Upper lobe of right lung (tissue), 1 donor: ENCODE measurements around the gene TXNL4B. TPM values are rescaled to one million over a fixed set of nuclear protein-coding genes. Genes with fewer than 3 reads are reported as not detected.

Experiments
- ATAC-seq: fragments of 200-7000 bp; cut with Tn5 transposase; one replicate; pipeline ENCODE4 v1.9.1; 2020; ENCODE audit warnings: mild to moderate bottlenecking, moderate library complexity
- DNase-seq: peaks from one replicate; pipeline ENCODE4 v3.0.0-alpha.2; 2020
- H3K27ac ChIP-seq: fragments of 200-600 bp; one replicate; pipeline ENCODE4 v1.8.0; 2022
- H3K27me3 ChIP-seq: fragments of 200-600 bp; one replicate; pipeline ENCODE4 v1.8.0; 2022; ENCODE audit warnings: mild to moderate bottlenecking
- H3K36me3 ChIP-seq: fragments of 200-600 bp; one replicate; pipeline ENCODE4 v1.8.0; 2022
- H3K4me1 ChIP-seq: fragments of 200-600 bp; one replicate; pipeline ENCODE4 v1.8.0; 2022
- H3K4me3 ChIP-seq: fragments of 200-600 bp; one replicate; pipeline ENCODE4 v1.8.0; 2022; ENCODE audit warnings: mild to moderate bottlenecking
- H3K9me3 ChIP-seq: fragments of 200-600 bp; one replicate; pipeline ENCODE4 v1.8.0; 2022
- intact Hi-C: fragments of 100-400 bp; cut with DNase I; formaldehyde crosslinking; loops from one replicate; pipeline ENCODE4 v1.11.0; 2022
- total RNA-seq: library from RNA; stranded (reverse); fragmentation: NEBNext Ultra II Directional; extraction: Animal tissue kit (Norgen Biotek cat#: 25700); gene quantifications from one replicate; pipeline ENCODE4 v1.2.1, GENCODE V29; 2021
- TF ChIP-seq, protein P1 (sequence below): fragments of 200-600 bp; IDR thresholded peaks from one replicate; pipeline ENCODE4 v1.8.0; 2022; ENCODE audit warnings: antibody characterized with exemption
- donor health status: DM: no; HTN: yes; CAD: no; lungs with severe emphysema.

The TXNL4B gene
- total RNA-seq, 1 donor from 2014 or later = 11.5 TPM

DNA sequence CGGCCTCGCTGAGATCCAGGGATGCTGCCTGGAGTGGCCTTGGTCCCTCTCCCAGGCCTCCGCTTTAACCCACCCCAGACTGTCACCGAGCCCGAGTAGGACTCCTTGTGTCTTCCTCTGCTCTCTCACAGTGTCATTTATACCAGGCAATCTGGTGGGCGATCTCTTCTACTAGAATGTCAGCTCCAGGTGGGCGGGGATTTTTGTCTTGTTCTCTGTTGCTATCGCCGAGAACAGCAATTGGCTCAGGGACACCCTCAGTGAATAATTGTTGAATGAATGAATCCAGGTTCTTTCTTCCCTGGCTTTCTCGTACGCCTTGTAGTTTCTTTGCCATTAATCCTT lies 818 bp upstream of the TXNL4B start:
- H3K27ac ChIP-seq = peak overlapping the region; percentile 95
- peak overlapping the region; percentile 90 for H3K4me3 ChIP-seq
- DNase-seq (no peak), ATAC-seq (peak; percentile 1)
- no peaks in the 10 kb centered on the region for H3K9me3 ChIP-seq
- peaks cover 24% of the 10 kb centered on the region for H3K4me1 ChIP-seq
- intact Hi-C loops = no loop called here
- H3K36me3 ChIP-seq = peaks cover 47% of the 10 kb centered on the region
- TF ChIP-seq, protein P1, sequence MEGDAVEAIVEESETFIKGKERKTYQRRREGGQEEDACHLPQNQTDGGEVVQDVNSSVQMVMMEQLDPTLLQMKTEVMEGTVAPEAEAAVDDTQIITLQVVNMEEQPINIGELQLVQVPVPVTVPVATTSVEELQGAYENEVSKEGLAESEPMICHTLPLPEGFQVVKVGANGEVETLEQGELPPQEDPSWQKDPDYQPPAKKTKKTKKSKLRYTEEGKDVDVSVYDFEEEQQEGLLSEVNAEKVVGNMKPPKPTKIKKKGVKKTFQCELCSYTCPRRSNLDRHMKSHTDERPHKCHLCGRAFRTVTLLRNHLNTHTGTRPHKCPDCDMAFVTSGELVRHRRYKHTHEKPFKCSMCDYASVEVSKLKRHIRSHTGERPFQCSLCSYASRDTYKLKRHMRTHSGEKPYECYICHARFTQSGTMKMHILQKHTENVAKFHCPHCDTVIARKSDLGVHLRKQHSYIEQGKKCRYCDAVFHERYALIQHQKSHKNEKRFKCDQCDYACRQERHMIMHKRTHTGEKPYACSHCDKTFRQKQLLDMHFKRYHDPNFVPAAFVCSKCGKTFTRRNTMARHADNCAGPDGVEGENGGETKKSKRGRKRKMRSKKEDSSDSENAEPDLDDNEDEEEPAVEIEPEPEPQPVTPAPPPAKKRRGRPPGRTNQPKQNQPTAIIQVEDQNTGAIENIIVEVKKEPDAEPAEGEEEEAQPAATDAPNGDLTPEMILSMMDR = no peak
- H3K27me3 ChIP-seq = no peaks in the 10 kb centered on the region

DNA sequence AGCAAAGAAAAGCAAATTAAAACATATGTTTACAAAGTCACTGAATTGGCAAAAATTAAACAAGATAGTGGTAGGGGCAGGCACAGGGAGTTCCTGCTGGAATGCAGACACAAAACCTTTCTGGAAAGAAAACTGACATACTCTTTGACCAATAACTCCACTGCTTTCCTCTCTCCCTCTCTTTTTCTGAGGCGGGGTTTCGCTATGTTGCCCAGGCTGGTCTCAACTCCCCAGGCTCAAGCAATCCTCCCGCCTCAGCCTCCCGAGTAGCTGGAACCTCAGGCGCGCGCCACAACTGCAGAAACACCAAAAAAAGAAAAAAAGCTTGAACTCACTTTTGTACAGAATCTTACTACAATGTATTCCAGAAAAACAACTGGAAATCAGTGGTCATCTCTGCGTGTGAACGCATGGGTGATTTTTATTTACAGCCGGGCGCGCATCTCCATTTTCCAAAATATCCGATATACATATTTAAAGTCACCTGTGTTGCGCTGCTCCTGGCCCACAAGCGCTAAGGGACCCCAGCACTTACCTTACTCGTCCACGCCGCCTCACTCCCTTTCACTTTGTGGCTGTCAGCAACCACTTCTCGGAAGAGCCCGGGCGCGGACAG lies 480 bp downstream of the TXNL4B start:
- H3K36me3 ChIP-seq = peaks cover 47% of the 10 kb centered on the region
- peak overlapping the region; percentile 95 for H3K27ac ChIP-seq
- H3K4me3 ChIP-seq = peak overlapping the region; percentile 90
- no peak for DNase-seq
- TF ChIP-seq, protein P1 = no peak
- H3K4me1 ChIP-seq = peaks cover 24% of the 10 kb centered on the region
- intact Hi-C loops = no loop called here
- ATAC-seq = no peak
- no peaks in the 10 kb centered on the region for H3K9me3 ChIP-seq
- no peaks in the 10 kb centered on the region for H3K27me3 ChIP-seq

DNA sequence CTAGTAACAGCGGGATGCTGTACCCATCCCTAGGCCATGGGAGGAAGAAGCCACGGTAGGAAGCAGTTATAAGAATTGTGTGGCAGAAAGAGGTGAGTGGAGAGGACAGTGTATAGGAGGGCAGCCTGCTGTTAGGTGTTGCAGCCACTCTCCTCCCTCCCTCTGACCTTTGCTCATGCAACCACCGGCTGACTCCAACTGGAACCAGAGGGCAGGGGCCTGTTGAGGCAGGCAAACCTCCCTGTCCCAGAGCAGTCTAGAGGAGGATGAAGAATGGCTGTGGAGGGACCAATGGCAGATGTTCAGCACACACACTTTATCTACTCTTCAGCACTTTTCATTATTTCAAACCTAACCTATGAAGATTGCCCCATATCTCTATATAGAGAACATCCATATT lies 2.2 kb downstream of the TXNL4B start:
- Histone ChIP-seq H3K27ac (no peak overlapping the region), H3K4me3 (no peak overlapping the region), H3K27me3 (no peaks in the 10 kb centered on the region), H3K36me3 (peaks cover 45% of the 10 kb centered on the region), H3K9me3 (no peaks in the 10 kb centered on the region), H3K4me1 (peaks cover 24% of the 10 kb centered on the region)
- intact Hi-C loops = no loop called here
- ATAC-seq (no peak), DNase-seq (no peak)
- TF ChIP-seq, protein P1 = no peak

DNA sequence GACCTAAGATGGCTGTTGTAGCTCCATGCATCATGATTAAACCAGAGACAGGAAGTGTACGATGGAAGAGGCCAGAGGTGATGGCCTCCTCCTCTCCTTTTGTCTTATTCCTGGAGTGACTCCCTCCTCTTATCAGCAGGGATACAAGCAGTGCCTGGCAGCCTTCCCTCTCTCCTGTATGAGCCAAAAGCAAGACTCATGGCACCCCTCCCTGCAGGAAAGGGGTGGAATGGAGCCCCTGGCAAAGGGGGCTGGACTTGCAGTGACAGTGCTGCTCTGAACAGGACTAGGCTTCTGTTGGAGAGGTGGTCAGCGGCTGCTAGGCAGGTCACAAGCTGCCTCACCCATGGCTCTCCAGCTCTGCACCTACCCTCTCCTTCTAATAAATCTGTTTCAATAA lies 8.4 kb downstream of the TXNL4B start:
- H3K4me3 ChIP-seq = no peak overlapping the region
- no peaks in the 10 kb centered on the region for H3K27me3 ChIP-seq
- ATAC-seq (no peak), DNase-seq (no peak)
- intact Hi-C loops = no loop called here
- H3K4me1 ChIP-seq = no peaks in the 10 kb centered on the region
- H3K9me3 ChIP-seq = no peaks in the 10 kb centered on the region
- TF ChIP-seq, protein P1 = no peak
- no peak overlapping the region for H3K27ac ChIP-seq
- peaks cover 57% of the 10 kb centered on the region for H3K36me3 ChIP-seq

DNA sequence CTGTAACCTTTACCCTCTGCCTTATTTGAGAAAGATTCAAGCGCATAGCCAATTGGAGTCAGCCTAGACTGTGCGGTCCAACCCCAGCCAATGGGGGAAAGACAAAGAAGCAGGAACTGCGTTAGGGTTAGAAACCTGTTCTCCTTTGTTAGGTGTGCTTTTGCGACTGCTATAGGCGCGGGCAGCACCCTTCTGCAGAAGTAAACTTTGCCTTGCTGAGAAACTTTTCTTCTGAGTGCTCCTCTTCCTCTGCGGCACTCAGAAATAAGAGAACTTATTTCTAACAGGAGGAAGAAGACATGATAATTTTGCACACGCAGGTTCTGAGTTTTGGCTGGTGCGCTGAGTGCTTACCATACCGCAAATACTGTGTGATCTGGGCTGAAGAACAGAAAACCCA lies 9.0 kb downstream of the TXNL4B start:
- Histone ChIP-seq H3K4me1 (no peaks in the 10 kb centered on the region), H3K27me3 (no peaks in the 10 kb centered on the region), H3K9me3 (no peaks in the 10 kb centered on the region), H3K27ac (no peak overlapping the region), H3K36me3 (peaks cover 51% of the 10 kb centered on the region), H3K4me3 (no peak overlapping the region)
- TF ChIP-seq, protein P1 = no peak
- DNase-seq (no peak), ATAC-seq (no peak)
- intact Hi-C loops = no loop called here
